Measurements from ENCODE around the gene CDKN2B.
"Not testable (repeated sequence)": the region's sequence is repeated elsewhere in the genome, so short reads cannot be mapped to it uniquely, and the experiment has no call there.

The CDKN2B gene

GRCh38 chr9:22008717-22009505 lies at the start of gene CDKN2B:
Gene CDKN2B (minus strand): TSS chr9:22009305. CDS start chr9:22008953, 352 bp downstream.
- TF ChIP-seq CTCF (IDR thresholded peaks at IDR 0.05; ENCODE audit: low read depth, low read length), result peak; percentile 60
- DNase-seq (ENCODE audit: extremely low read depth, low read depth), result peak; percentile 95

GRCh38 chr9:22057972-22058371 lies 48.9 kb upstream of the CDKN2B start:
- DNase-seq (ENCODE audit: extremely low read depth, low read depth), result not testable (repeated sequence)

- DNase-seq (ENCODE audit: extremely low read depth, low read depth), result no peak
- no peak for TF ChIP-seq CTCF (IDR thresholded peaks at IDR 0.05; ENCODE audit: low read depth, low read length)
These were observed 47.3 kb upstream of the CDKN2B start for GRCh38 chr9:22056402-22056801.

GRCh38 chr9:22055090-22055489 lies 46.0 kb upstream of the CDKN2B start:
- no peak for TF ChIP-seq CTCF (IDR thresholded peaks at IDR 0.05; ENCODE audit: low read depth, low read length)
- no peak for DNase-seq (ENCODE audit: extremely low read depth, low read depth)

GRCh38 chr9:22054529-22054928 lies 45.4 kb upstream of the CDKN2B start:
- DNase-seq (ENCODE audit: extremely low read depth, low read depth), result no peak
- no peak for TF ChIP-seq CTCF (IDR thresholded peaks at IDR 0.05; ENCODE audit: low read depth, low read length)

GRCh38 chr9:22054076-22054475 lies 45.0 kb upstream of the CDKN2B start:
- TF ChIP-seq CTCF (IDR thresholded peaks at IDR 0.05; ENCODE audit: low read depth, low read length), result no peak
- no peak for DNase-seq (ENCODE audit: extremely low read depth, low read depth)

GRCh38 chr9:22053178-22053577 lies 44.1 kb upstream of the CDKN2B start:
- DNase-seq (ENCODE audit: extremely low read depth, low read depth), result no peak
- TF ChIP-seq CTCF (IDR thresholded peaks at IDR 0.05; ENCODE audit: low read depth, low read length), result no peak

Data from AG09319 (cell line).